ENCODE results near the gene ELFN1.
"Not testable (repeated sequence)": the region's sequence is repeated elsewhere in the genome, so short reads cannot be mapped to it uniquely, and the experiment has no call there.

Gene ELFN1

GRCh38 chr7:1758028-1758858, 88.2 kb downstream of the ELFN1 start:
- no peak for DNase-seq (ENCODE audit: low read depth)
- no peak overlapping the region for H3K4me3 ChIP-seq (ENCODE audit: low read depth, low read length)
- peak; percentile 52 for TF ChIP-seq CTCF (IDR thresholded peaks at IDR 0.05; ENCODE audit: control insufficient read depth, extremely low read depth, insufficient read depth)

GRCh38 chr7:1758859-1759521, 88.9 kb downstream of the ELFN1 start:
- H3K4me3 ChIP-seq (ENCODE audit: low read depth, low read length), result no peak overlapping the region
- TF ChIP-seq CTCF (IDR thresholded peaks at IDR 0.05; ENCODE audit: control insufficient read depth, extremely low read depth, insufficient read depth), result no peak
- DNase-seq (ENCODE audit: low read depth), result no peak

DNA sequence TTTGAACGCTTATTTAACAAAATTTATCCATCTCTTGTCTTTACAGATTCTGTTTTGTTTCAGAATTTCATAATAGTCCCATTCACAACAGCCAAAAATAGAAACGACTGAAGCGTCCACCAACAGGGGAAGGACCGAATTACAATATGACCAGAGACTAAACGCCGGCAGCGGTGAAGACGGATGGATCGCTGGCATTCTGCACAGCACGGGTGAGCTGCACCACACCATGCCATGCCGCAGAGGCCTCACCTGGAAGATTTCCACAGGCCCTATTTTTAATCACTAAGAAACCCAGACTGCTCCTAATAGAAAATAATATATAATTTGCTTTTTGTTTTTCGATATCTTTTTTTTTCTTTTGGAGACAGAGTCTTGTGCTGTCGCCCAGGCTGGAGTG, 91.0 kb downstream of the ELFN1 start:
- DNase-seq (ENCODE audit: low read depth), result no peak
- no peak overlapping the region for H3K4me3 ChIP-seq (ENCODE audit: low read depth, low read length)
- no peak for TF ChIP-seq CTCF (IDR thresholded peaks at IDR 0.05; ENCODE audit: control insufficient read depth, extremely low read depth, insufficient read depth)

- TF ChIP-seq CTCF (IDR thresholded peaks at IDR 0.05; ENCODE audit: control insufficient read depth, extremely low read depth, insufficient read depth), result no peak
- H3K4me3 ChIP-seq (ENCODE audit: low read depth, low read length), result no peak overlapping the region
- DNase-seq (ENCODE audit: low read depth), result no peak
Observed at GRCh38 chr7:1761774-1762173, 91.7 kb downstream of the ELFN1 start.

DNA sequence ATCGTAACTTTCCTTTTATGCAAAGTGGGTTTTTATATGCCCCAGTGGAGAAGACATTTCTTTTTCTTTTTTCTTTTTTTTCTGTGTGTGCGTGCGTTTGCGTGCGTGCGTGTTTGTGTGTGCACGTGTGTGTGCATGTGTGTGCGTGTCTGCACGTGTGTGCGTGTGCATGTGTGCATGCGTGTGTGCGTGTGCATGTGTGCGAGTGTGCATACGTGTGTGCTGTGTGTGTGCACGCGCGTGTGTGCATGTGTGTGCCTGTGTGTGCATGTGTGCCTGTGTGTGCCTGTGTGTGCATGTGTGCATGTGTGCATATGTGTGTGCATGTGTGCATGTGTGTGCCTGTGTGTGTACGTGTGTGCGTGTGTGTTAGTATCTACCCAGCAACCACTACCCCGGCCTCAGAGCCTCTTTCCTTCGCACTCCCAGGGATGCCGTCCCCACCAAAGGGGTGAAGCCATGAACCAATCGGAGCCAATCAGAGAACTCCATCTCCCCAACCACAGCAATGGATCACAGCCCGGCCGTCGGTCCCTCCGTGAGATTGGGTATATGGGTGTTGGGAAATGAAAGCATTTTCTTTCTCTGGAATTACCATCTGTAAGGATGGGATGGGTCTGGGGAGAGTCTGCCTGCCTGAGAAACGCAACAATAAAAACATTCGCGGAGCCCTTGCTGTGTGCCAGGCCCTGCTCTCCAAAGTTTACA, 92.3 kb downstream of the ELFN1 start:
- no peak for DNase-seq (ENCODE audit: low read depth)
- H3K4me3 ChIP-seq (ENCODE audit: low read depth, low read length), result no peak overlapping the region
- TF ChIP-seq CTCF (IDR thresholded peaks at IDR 0.05; ENCODE audit: control insufficient read depth, extremely low read depth, insufficient read depth), result no peak

DNA sequence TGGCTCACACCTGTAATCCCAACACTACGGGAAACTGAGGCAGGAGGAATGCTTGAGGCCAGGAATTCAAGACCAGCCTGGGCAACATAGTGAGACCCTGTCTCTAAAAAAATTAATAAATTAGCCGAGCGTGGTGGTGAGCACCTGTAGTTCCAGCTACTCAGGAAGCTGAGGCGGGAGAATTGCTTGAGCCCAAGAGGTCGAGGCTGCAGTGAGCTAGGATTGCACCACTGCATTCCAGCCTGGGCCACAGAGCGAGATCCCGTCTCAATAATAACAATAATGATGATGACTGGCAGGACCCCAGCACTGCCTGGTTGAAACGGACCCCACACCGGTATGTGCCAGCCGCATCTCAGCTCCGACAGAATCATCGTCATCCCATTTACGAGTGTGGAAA, 93.0 kb downstream of the ELFN1 start:
- TF ChIP-seq CTCF (IDR thresholded peaks at IDR 0.05; ENCODE audit: control insufficient read depth, extremely low read depth, insufficient read depth), result no peak

DNA sequence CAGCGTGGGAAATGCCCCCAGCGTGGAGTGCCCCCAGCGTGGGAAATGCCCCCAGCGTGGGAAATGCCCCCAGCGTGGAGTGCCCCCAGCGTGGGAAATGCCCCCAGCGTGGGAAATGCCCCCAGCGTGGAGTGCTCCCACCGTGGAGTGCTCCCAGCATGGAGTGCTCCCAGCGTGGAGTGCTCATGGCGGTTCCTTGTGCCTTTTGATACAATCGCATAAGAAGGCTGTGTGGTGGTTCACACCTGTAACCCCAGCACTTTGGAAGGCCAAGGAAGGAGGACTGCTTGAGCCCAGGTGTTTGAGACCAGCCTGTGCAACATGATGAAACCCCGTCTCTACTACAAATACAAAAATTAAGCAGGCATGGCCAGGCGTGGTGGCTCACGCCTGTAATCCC, 93.8 kb downstream of the ELFN1 start:
- H3K4me3 ChIP-seq (ENCODE audit: low read depth, low read length); DNase-seq (ENCODE audit: low read depth): not testable (repeated sequence)

More for the DNA sequence above, 93.0 kb downstream of the ELFN1 start:
- no peak for DNase-seq (ENCODE audit: low read depth)
- no peak overlapping the region for H3K4me3 ChIP-seq (ENCODE audit: low read depth, low read length)
